Spinal cord (tissue), 10 donors: ENCODE data around the gene RUNX3. TPM values are rescaled to one million over a fixed set of nuclear protein-coding genes. Genes with fewer than 3 reads are reported as not detected.

Experiments used
- DNase-seq, 6 donors: peaks; one replicate each; pipeline versions ENCODE4 v3.0.0 to v3.0.0-alpha.2; 2013 to 2015; ENCODE audit warnings: low spot score in 6 of 6, low read depth in 4 of 6
- H3K27ac ChIP-seq: one replicate; pipeline ENCODE4 v1.5.1; 2013; ENCODE audit warnings: low read depth, low read length, control low read depth
- H3K27me3 ChIP-seq: one replicate; pipeline ENCODE4 v1.6.1; 2013; ENCODE audit warnings: low read length; ENCODE audit not compliant: control insufficient read depth, insufficient read depth
- H3K36me3 ChIP-seq: one replicate; pipeline ENCODE4 v1.6.1; 2013; ENCODE audit warnings: low read length; ENCODE audit not compliant: control insufficient read depth, insufficient read depth
- H3K4me1 ChIP-seq: one replicate; pipeline ENCODE4 v1.6.1; 2013; ENCODE audit warnings: low read length; ENCODE audit not compliant: control insufficient read depth, insufficient read depth
- H3K4me3 ChIP-seq: one replicate; pipeline ENCODE4 v1.5.1; 2013; ENCODE audit warnings: low read depth, low read length, control low read depth
- H3K9me3 ChIP-seq: one replicate; pipeline ENCODE4 v1.6.1; 2013; ENCODE audit warnings: low read length; ENCODE audit not compliant: control insufficient read depth, insufficient read depth
- WGBS: methylation state at CpG from one replicate; pipeline ENCODE4 v1.1.5; 2013; ENCODE audit warnings: missing lambda C conversion rate; ENCODE audit not compliant: insufficient coverage; 5-methylcytosine and 5-hydroxymethylcytosine counted together
- polyA plus RNA-seq, 2 donors: library from polyadenylated mRNA; unstranded; fragments of 120-200 nt; gene quantifications; one replicate each; pipeline ENCODE4 v1.2.1, GENCODE V29; 2013; ENCODE audit not compliant: insufficient read length in 2 of 2
- total RNA-seq, 2 donors: library from RNA; depleted of rRNA in 1 of 2; stranded (reverse); fragments of 120-200 nt in 1 of 2; fragments of >200 nt in 1 of 2; gene quantifications; one replicate each; pipeline versions ENCODE4 v1.2.3 to v1.2.4, GENCODE V29; 2013 to 2014
- donor health status: healthy.

The RUNX3 gene
- total and polyA plus RNA-seq, 4 donors, result 0.08 to 0.42 (median 0.10) TPM

DNA sequence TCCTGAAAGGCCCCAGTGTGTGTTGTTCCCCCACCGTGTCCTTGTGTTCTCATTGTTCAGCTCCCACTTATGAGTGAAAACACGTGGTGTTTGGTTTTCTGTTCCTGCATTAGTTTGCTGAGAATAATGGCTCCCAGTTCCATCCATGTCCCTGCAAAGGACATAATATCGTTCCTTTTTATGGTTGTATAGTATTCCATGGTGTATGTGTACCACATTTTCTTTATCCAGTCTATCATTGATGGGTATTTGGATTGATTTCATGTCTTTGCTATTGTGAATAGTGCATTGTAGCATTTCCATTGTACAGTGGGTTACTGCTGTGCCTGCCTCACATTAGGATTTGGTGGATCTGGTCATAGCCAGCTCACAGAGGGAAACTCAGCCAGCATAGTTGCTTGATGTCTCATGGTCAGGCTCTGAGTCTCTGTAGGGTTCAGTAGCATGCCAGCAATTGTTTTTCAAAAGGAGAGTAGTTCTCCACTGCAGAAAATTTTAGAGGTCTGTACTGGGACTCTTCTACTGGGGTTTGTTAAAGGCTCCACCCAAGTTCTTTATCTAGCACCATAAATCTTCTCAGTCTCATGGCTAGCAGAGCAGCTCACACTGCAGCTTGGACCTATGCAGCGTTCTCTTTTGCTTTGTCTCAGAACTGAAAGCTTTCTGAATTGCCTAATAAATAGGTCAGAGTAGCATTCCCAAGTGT, 41.0 kb downstream of the RUNX3 start:
- 40% methylated on average over 1 of the region's 4 CpGs for WGBS
- H3K4me1 ChIP-seq, result no peaks in the 10 kb centered on the region

DNA sequence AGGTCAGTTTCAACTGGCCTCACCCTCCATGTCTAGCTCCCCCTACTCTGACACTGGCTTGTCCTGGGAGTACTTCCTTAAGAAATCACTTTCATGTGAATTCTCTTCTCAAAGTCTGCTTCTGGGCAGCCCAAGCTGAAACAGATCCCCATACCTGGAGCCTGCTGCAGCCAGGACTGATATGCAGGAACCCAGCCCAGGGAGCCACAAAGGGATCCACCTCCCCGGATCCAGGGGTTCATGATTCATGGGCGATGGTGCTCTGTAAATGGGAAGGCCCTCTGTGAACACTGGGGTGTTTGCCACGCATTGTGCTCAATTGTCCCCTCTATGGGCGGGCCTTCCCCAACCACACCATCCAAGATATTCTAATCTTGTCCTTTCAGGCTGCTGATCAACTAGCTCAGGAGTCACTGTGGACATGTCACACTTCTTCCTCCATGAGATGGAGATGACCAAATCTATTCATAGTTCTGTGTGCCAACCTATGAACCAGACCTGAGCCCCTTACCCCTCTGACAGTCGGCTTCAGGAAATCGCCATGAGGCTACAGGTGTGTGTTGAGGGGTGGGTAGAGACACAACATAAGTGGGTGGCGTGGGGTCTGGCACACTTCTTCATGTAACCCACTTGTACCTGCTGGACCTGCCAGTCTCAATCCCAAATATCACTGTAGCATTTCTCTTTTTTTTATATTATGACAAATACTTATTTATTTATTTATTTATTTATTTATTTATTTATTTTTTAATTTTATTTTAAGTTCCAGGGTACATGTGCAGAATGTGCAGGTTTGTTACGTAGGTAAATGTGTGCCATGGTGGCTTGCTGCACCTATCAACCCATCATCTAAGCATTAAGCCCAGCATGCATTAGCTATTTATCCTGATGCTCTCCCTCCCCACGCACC, 41.8 kb downstream of the RUNX3 start:
- Histone ChIP-seq H3K9me3 (peaks cover 2% of the 10 kb centered on the region), H3K27ac (no peak overlapping the region), H3K4me1 (no peaks in the 10 kb centered on the region), H3K4me3 (no peak overlapping the region), H3K36me3 (no peaks in the 10 kb centered on the region), H3K27me3 (peaks cover 2% of the 10 kb centered on the region)
- WGBS, result 91% methylated on average over 5 of the region's 9 CpGs
- DNase-seq, result no peak

More for the DNA sequence above, 41.0 kb downstream of the RUNX3 start:
- peaks cover 2% of the 10 kb centered on the region for H3K9me3 ChIP-seq
- H3K27me3 ChIP-seq, result peaks cover 2% of the 10 kb centered on the region
- no peaks in the 10 kb centered on the region for H3K36me3 ChIP-seq
- no peak for DNase-seq
- no peak overlapping the region for H3K4me3 ChIP-seq
- H3K27ac ChIP-seq, result no peak overlapping the region

DNA sequence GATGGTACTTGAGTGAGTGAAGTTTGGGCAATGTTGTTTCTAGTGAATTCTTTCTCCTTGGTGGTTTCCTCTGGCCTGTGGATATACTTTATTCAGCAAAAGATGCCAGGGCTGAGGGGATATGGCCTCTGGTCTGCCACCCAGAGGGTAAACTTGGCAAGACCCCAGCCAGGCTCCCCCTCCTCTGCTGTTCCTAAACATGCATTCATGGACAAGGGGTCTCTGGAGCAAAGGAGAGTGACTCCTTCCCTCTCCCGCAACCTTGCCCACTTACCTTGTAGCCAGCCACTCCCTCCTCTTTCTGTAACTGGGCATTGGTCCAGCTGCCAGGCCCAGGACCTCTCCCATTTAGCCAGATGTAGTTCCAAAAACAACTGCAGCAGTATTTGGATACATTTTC, 43.8 kb downstream of the RUNX3 start:
- DNase-seq, result no peak
- H3K9me3 ChIP-seq, result peaks cover 1% of the 10 kb centered on the region
- peaks cover 2% of the 10 kb centered on the region for H3K27me3 ChIP-seq
- no peaks in the 10 kb centered on the region for H3K4me1 ChIP-seq
- H3K4me3 ChIP-seq, result no peak overlapping the region
- 79% methylated on average over 1 of the region's 1 CpG for WGBS
- no peak overlapping the region for H3K27ac ChIP-seq
- H3K36me3 ChIP-seq, result no peaks in the 10 kb centered on the region

DNA sequence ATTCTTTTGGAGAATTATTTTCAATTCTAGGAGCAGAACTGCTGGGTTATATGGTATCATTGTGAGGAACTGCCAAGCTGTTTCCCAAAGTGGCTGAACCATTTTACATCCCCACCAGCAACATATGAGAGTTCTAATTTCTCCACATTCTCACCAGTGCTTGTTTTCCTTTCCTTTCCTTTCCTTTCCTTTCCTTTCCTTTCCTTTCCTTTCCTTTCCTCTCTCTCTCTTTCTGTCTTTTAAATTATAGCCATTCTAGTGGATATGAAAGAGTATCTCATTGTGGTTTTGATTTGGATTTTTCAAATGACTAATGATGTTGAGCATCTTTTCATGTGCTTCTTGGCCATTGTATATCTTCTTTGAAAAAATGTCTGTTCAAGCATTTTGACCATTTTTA, 45.3 kb downstream of the RUNX3 start:
- Histone ChIP-seq H3K36me3 (no peaks in the 10 kb centered on the region), H3K27me3 (peaks cover 2% of the 10 kb centered on the region), H3K4me3 (no peak overlapping the region), H3K4me1 (no peaks in the 10 kb centered on the region), H3K27ac (no peak overlapping the region), H3K9me3 (peaks cover 1% of the 10 kb centered on the region)
- no peak for DNase-seq

DNA sequence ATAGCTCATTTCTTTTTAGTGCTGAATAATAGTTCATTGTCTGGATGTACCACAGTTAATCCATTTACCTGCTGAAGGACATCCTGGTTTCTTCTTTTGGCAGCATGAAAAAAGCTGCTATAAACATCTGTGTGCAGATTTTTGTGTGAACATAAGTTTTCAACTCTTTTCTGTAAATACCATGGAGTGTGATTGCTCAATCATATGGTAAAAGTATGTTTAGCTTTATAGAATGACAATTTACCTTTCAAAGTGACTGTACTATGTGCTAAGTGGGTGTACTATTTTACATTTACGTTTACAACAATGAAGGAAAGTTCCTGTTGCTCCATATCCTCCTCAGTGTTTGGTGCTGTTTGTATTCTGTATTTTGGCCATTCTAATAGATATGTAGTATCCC, 49.0 kb downstream of the RUNX3 start:
- Histone ChIP-seq H3K4me1 (no peaks in the 10 kb centered on the region), H3K36me3 (no peaks in the 10 kb centered on the region), H3K27ac (no peak overlapping the region), H3K9me3 (peaks cover 1% of the 10 kb centered on the region), H3K27me3 (no peaks in the 10 kb centered on the region), H3K4me3 (no peak overlapping the region)
- DNase-seq, result no peak
- WGBS, result no CpG with 5 or more reads among the region's 1 CpG

DNA sequence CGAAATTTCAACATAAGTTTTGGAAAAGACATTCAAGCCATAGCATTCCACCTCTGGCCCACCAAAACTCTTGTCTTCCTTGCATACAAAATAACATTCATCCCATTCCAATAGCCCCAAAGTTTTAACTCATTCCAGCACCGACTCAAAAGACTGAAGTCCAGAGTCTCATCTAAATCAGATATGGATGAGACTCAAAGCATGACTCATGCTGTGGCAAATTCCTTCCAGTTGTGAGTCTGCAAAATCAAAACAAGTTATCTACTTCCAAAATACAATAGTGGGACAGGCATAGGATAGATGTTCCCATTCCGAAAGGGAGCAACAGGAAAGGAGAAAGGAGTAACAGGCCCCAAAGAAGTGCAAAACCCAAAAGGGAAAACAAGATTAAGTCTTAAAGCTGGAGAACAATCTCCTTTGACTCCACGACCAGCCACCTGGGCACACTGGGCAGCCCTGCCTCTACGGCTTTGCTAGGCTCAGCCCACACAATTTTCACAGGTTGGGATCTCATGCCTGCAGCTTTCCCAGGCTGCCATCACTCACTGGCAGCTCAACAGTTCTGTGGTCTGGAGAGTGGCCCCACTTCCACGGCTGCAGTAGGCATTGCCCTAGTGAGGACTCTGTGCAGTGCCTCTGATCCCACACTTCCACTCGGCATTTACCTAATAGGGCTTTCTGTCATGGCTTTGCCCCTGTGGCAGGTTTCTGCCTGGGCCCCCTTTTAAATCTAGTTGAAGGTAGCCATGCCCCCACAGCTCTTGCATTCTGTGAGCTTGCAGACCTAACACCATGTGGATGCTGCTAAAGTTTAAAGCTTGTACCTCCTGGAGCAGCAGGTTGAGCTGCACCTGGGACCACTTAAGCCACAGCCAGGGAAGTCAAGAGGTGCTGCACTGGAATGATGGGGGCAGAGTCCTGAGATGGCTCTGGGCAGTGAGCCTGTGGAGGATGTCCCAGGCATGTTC, 51.0 kb downstream of the RUNX3 start:
- DNase-seq, result no peak
- Histone ChIP-seq H3K36me3 (no peaks in the 10 kb centered on the region), H3K9me3 (peaks cover 1% of the 10 kb centered on the region), H3K4me1 (no peaks in the 10 kb centered on the region), H3K27ac (no peak overlapping the region), H3K4me3 (no peak overlapping the region), H3K27me3 (peaks cover 6% of the 10 kb centered on the region)
- 84% methylated on average over 7 of the region's 7 CpGs for WGBS

DNA sequence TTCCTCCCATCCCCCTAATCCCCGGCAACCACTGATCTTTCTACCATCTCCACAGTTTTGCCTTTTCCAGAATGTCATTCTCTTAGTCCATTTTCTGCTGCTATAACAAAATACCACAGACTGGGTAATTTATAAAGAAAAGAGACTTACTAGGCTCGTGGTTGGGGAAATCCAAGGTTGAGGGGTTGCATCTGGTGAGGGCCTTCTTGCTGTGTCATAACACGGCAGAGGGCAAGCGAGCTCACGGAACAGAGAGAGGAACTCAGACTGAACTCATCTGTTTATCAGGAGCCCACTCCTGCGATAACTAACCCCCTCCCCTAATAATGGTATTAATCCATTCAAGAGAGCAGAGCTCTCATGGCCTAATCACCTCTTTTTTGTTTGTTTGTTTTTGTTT, 52.0 kb downstream of the RUNX3 start:
- 90% methylated on average over 5 of the region's 6 CpGs for WGBS
- H3K27ac ChIP-seq, result no peak overlapping the region
- no peaks in the 10 kb centered on the region for H3K36me3 ChIP-seq
- H3K4me1 ChIP-seq, result no peaks in the 10 kb centered on the region
- H3K9me3 ChIP-seq, result peaks cover 1% of the 10 kb centered on the region
- DNase-seq, result no peak
- no peak overlapping the region for H3K4me3 ChIP-seq
- H3K27me3 ChIP-seq, result peaks cover 6% of the 10 kb centered on the region

DNA sequence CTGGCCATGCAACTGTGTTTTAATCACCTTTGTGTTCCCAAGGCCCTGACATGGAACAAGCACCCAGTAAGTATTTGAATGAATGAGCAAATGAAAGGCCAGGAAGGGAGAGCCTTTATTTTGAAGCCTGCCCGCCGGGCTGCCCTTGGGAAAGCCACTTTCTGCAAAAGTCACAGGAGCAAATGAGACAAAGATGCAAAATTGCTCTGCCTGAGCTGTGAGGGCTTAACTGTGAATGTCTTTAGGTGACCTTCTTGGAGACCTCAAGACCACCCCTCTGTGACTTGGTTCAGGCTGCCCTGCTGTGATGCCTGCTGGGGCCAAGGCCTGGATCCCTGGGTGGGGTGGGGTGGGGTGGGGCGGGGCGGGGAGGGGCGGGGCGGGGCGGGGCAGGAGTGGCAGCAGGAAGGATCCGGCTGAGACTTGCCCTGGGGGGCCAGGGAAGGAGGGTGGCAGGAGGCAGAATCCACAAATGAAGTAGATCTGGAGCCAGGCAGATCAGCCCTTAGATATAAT, 54.0 kb downstream of the RUNX3 start:
- Histone ChIP-seq H3K9me3 (no peaks in the 10 kb centered on the region), H3K36me3 (no peaks in the 10 kb centered on the region), H3K4me1 (no peaks in the 10 kb centered on the region), H3K27ac (no peak overlapping the region), H3K4me3 (no peak overlapping the region), H3K27me3 (peaks cover 6% of the 10 kb centered on the region)
- no peak for DNase-seq
- 62% methylated on average over 3 of the region's 8 CpGs for WGBS

DNA sequence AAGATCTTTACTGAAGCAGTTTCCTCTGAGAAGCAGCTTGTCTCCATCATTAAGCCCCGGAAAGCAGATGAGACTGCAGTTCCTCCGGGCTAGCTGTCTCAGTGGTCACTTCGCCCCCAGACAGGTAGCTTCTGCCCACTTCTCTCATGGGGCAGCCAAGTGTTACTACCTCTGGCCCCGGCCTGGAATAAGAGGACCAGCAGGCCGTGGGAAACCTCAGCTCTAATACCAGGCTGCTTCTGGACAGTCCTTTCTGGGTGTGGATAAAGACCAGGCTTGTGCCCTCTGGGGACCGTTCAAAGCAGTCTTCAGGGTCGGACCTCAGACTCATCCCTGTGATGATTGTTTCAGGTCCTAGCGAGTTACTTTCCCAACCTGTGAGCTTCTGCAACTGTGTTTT, 54.8 kb downstream of the RUNX3 start:
- H3K27me3 ChIP-seq, result peaks cover 6% of the 10 kb centered on the region
- no peak overlapping the region for H3K27ac ChIP-seq
- H3K36me3 ChIP-seq, result no peaks in the 10 kb centered on the region
- H3K9me3 ChIP-seq, result no peaks in the 10 kb centered on the region
- no peak overlapping the region for H3K4me3 ChIP-seq
- 81% methylated on average over 7 of the region's 8 CpGs for WGBS
- DNase-seq, result no peak
- H3K4me1 ChIP-seq, result no peaks in the 10 kb centered on the region
